ENCODE results near the gene IFT74.
"Not testable (repeated sequence)": the region's sequence is repeated elsewhere in the genome, so short reads cannot be mapped to it uniquely, and the experiment has no call there.

The IFT74 gene

GRCh38 chr9:27085456-27085855 is 129.2 kb downstream of the IFT74 start:
- DNase-seq = no peak

GRCh38 chr9:27086818-27087680 is 130.8 kb downstream of the IFT74 start:
- DNase-seq = no peak

DNA sequence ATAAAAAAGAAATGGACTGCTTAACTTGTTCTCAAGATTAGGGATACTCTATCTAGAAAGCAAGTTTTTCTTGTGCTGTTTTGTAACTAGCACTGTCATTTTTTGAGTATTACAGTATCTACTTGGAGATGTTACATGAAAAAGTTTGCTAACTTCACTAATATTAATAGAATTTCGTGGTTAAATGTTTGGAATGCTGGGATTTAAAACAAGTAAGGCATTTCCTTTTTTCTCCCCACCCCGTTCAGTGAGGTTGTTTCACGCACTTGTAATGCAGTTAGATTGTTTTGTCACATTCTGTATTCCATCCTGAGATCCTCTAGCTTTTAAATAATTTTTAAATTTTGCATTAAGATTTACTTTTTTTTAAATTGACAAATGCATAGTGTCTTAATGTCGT is 132.8 kb downstream of the IFT74 start:
- no peak for DNase-seq

DNA sequence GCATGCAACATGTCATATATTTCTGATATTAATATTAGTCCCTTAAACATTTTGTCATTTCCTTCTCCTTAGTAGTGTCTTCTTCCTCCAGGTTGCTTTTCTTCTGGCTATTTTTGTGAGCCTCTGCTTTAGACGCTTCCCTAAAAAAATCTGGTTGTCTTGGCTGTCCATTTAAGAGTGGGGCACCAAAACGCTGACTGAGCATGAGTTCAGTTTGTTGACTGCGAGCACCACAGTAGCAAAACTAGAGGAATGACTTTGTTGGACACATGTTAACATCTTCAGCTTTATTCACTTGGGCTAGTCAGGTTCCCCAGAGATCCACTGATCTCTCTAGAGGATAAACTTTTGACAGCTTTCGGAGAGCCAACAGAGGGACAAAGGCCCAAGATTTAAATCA is 133.5 kb downstream of the IFT74 start:
- no peak for DNase-seq

DNA sequence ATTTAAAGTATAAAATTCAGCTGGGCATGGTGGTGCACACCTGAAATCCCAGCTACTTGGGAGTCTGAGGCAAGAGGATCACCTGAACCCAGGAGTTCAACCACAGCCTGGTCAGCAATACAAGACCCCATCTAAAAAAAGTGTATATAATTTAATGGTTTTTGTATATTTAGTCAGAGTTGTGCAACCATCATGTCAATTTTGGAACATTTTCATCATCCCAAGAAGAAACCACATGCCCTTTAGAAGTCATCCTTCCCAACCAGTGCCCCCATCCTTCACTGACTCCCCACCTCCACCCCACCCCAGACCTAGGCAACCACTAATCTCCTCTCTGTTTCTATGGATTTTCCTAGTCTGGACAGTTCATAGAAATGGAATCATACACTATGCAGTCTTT is 134.0 kb downstream of the IFT74 start:
- DNase-seq = no peak

GRCh38 chr9:27090711-27091110 is 134.5 kb downstream of the IFT74 start:
- DNase-seq = no peak

DNA sequence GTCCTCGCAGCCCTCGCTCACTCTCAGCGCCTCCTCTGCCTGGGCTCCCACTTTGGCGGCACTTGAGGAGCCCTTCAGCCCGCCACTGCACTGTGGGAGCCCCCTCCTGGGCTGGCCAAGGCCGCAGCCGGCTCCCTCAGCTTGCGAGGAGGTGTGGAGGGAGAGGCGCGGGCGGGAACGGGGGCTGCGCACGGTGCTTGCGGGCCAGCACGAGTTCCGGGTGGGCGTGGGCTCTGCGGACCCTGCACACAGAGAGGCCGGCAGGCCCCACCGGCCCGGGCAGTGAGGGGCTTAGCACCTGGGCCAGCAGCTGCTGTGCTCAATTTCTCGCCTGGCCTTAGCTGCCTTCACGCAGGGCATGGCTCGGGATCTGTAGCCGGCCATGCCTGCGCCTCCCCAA is 136.3 kb downstream of the IFT74 start:
- DNase-seq = not testable (repeated sequence)

GRCh38 chr9:27093384-27094067 is 137.3 kb downstream of the IFT74 start:
- not testable (repeated sequence) for DNase-seq

DNA sequence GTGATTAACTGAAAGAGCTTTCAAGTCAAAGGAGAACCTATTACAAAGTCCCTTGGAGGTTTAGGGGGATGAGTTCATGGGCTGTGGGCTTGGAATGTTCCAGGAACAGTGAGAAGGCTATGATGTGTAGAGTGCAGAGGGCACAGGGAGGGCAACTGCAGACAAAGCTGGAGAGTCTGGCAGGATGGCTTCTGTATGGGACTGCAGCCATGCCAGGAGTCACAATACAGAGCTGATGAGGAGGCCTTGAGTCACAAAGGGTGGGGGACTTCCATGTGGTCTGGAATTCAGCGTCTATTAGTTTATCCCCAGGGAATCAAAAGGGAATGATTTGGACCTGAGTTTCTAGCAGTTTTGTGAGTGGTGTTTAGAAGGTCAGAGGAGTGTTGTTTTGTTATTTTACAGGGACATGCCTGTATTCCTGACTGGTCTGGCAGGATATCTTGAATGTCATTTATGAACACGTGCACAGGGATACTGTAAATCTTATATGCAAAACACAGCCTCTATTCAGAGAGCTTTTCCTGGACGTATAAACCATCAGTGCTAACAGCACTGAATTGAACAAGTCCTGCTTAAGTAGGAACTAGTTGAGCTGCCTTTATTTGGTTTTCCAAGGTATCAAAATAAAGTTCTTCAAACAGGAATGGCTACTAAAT is 138.6 kb downstream of the IFT74 start:
- DNase-seq = no peak

DNA sequence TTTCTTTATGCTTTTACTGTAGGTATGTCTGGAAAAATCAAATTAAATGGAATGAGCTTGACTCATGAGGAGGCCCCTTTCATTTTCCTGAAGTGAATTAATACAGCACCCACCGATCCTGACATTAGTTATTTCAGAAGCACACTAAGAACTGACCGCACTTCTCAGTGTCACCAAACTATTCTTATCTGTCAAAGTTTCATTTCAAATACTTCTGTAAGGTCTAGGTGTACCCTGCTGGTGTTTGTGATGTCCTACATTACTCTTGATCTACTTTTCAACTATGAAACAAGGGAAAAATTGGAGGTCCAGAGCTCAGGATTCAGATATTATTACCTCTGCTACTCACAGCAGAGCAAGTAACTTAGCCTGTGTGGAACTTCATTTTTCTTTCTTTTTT is 151.0 kb downstream of the IFT74 start:
- no peak for DNase-seq

DNA sequence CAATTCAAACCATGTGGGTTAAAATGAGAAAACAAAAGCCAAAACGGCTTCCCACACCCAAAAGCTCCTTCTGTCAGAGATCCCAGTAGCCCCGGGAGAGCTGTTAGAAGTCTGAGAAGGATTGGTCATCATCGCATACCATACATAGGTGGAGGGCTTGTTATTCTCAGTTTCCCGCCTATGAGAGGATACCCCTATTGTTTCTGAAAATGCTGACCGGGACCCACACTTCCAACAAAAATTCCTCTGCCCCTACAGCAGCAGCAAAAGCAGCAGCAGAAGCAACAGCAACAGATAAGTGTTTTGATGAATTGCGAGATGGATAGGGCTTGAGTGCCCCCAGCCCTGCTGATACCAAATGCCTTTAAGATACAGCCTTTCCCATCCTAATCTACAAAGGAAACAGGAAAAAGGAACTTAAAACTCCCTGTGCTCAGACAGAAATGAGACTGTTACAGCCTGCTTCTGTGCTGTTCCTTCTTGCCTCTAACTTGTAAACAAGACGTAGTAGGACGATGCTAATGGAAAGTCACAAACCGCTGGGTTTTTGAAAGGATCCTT is 152.8 kb downstream of the IFT74 start, which contains the start of gene TEK:
Gene TEK (plus strand): TSS at position 245 of the 561 bp plus-strand sequence. CDS start 366 bp downstream, outside the sequence.
- DNase-seq = no peak

GRCh38 chr9:27109621-27110020 is 153.4 kb downstream of the IFT74 start:
- no peak for DNase-seq

DNA sequence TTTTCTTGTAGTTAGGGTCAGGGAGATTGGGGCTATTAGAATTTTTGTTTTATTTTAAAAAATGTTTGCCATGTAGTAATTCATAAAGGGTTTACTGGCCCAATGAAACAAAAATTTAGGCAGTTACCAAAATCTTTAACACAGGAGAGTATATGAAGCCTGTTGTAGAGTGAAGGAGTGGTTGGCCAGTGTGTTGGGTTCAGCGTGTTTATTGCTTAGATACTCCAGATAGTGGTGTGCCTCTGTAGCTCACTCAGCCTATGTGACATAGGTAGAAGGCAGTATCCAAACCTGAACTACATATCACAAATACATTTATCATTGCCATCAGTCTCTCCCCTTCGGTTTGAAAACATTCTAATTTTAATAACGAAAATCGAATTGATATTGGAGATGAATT is 154.0 kb downstream of the IFT74 start:
- no peak for DNase-seq

DNA sequence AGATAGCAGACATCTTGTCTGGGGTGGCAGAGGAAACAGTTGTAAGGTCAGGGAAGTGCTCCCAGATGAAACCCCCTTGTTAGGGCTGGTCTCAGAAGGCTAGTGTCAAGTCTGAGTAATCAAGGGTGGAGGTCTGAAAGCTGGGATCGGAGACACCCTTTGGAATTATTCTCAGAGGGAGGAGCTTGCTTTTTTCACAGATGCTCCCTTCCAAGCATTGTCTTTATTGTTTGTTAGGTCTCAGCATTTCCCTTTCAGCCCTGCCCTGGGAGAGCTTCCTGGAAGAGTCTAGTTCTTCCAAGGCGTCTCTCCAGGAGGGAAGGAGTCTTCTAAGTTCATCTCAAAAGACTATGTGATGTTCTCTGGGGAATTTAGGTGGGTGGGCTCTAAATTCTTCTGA is 156.0 kb downstream of the IFT74 start:
- no peak for DNase-seq

Measured in activated effector memory CD4-positive, alpha-beta T cell treated with anti-CD3 and anti-CD28 coated beads, Interleukin-2, amount 50 U/mL, for 16 hours (primary cell).